H9 (cell line): ENCODE measurements around the gene IQGAP2. TPM values are rescaled to one million over a fixed set of nuclear protein-coding genes. Genes with fewer than 3 reads are reported as not detected.

Experiments used
- DNase-seq: peaks from one replicate; pipeline ENCODE4 v3.0.0-alpha.2; 2017
- H2AFZ ChIP-seq: one replicate; pipeline ENCODE4 v1.6.1; 2013; ENCODE audit warnings: mild to moderate bottlenecking, low read length, control low read depth, moderate library complexity
- H2AK5ac ChIP-seq: 2 replicates; pipeline ENCODE4 v1.6.1; 2013; ENCODE audit warnings: low read length, control low read depth, mixed read lengths; ENCODE audit not compliant: insufficient read length
- H2BK120ac ChIP-seq: one replicate; pipeline ENCODE4 v1.6.1; 2013; ENCODE audit warnings: low read depth, mild to moderate bottlenecking, low read length, control low read depth, inconsistent platforms; ENCODE audit not compliant: poor library complexity, severe bottlenecking
- H2BK12ac ChIP-seq: 2 replicates; pipeline ENCODE4 v1.6.1; 2013; ENCODE audit warnings: low read length, control low read depth, mixed read lengths, low read depth; ENCODE audit not compliant: insufficient read length
- H2BK15ac ChIP-seq: 2 replicates; pipeline ENCODE4 v1.6.1; 2013; ENCODE audit warnings: low read depth, low read length, control low read depth
- H2BK20ac ChIP-seq: one replicate; pipeline ENCODE4 v1.6.1; 2013; ENCODE audit warnings: low read depth, mild to moderate bottlenecking, low read length, control low read depth, inconsistent platforms; ENCODE audit not compliant: poor library complexity, severe bottlenecking
- H2BK5ac ChIP-seq: 2 replicates; pipeline ENCODE4 v1.6.1; 2013; ENCODE audit warnings: low read length, control low read depth, mixed read lengths; ENCODE audit not compliant: insufficient read length
- H3K14ac ChIP-seq: 2 replicates; pipeline ENCODE4 v1.6.1; 2013; ENCODE audit warnings: low read length, control low read depth; ENCODE audit not compliant: insufficient read depth
- H3K18ac ChIP-seq: 2 replicates; pipeline ENCODE4 v1.6.1; 2013; ENCODE audit warnings: low read depth, mild to moderate bottlenecking, mixed read lengths, low read length, control low read depth; ENCODE audit not compliant: insufficient read length
- H3K23ac ChIP-seq: 2 replicates; pipeline ENCODE4 v1.6.1; 2013; ENCODE audit warnings: low read length, control low read depth, mixed read lengths, low read depth; ENCODE audit not compliant: insufficient read length
- H3K23me2 ChIP-seq: 2 replicates; pipeline ENCODE4 v1.6.1; 2013; ENCODE audit warnings: low read depth, mild to moderate bottlenecking, mixed read lengths, low read length, control low read depth; ENCODE audit not compliant: insufficient read length, poor library complexity, severe bottlenecking
- H3K27ac ChIP-seq: 2 replicates; pipeline ENCODE4 v1.5.1; 2013; ENCODE audit warnings: low read length, control low read depth, mixed read lengths, low read depth; ENCODE audit not compliant: insufficient read length
- H3K27me3 ChIP-seq: 2 replicates; pipeline ENCODE4 v1.6.1; 2013; ENCODE audit warnings: low read length, control low read depth, inconsistent platforms; ENCODE audit not compliant: insufficient read depth
- H3K4ac ChIP-seq: 2 replicates; pipeline ENCODE4 v1.6.1; 2013; ENCODE audit warnings: low read depth, mild to moderate bottlenecking, control low read depth, inconsistent platforms, low read length, moderate library complexity
- H3K4me1 ChIP-seq: 2 replicates; pipeline ENCODE4 v1.6.1; 2013; ENCODE audit warnings: low read length, control low read depth, inconsistent platforms; ENCODE audit not compliant: insufficient read depth
- H3K4me2 ChIP-seq: 2 replicates; pipeline ENCODE4 v1.6.1; 2013; ENCODE audit warnings: low read length, control low read depth, mixed read lengths; ENCODE audit not compliant: insufficient read length, insufficient read depth
- H3K56ac ChIP-seq: 2 replicates; pipeline ENCODE4 v1.6.1; 2013; ENCODE audit warnings: low read depth, mild to moderate bottlenecking, mixed read lengths, low read length, control low read depth; ENCODE audit not compliant: insufficient read length
- H3K79me1 ChIP-seq: 2 replicates; pipeline ENCODE4 v1.6.1; 2013; ENCODE audit warnings: low read depth, mild to moderate bottlenecking, moderate library complexity, low read length, control low read depth, inconsistent platforms; ENCODE audit not compliant: insufficient read depth, poor library complexity, severe bottlenecking
- H3K79me2 ChIP-seq: 2 replicates; pipeline ENCODE4 v1.6.1; 2013; ENCODE audit warnings: low read length, control low read depth, inconsistent platforms; ENCODE audit not compliant: insufficient read depth
- H3K9ac ChIP-seq: 2 replicates; pipeline ENCODE4 v1.6.1; 2013; ENCODE audit warnings: low read length, control low read depth, mixed read lengths; ENCODE audit not compliant: insufficient read length; ENCODE audit errors: extremely low read depth
- H3K9me3 ChIP-seq: one replicate; pipeline ENCODE4 v1.6.1; 2013; ENCODE audit warnings: low read depth, low read length, inconsistent platforms; ENCODE audit not compliant: control insufficient read depth
- H3T11ph ChIP-seq: one replicate; pipeline ENCODE4 v1.6.1; 2013; ENCODE audit warnings: mild to moderate bottlenecking, low read length, control low read depth, inconsistent platforms
- H4K20me1 ChIP-seq: one replicate; pipeline ENCODE4 v1.6.1; 2013; ENCODE audit not compliant: control insufficient read depth, insufficient read length, insufficient read depth
- H4K5ac ChIP-seq: 2 replicates; pipeline ENCODE4 v1.6.1; 2013; ENCODE audit warnings: low read depth, mild to moderate bottlenecking, mixed read lengths, low read length, control low read depth; ENCODE audit not compliant: insufficient read length
- H4K8ac ChIP-seq: replicated peaks from 2 replicates; pipeline ENCODE4 v1.6.1; 2013; ENCODE audit warnings: low read length, control low read depth, mixed read lengths, low read depth; ENCODE audit not compliant: insufficient read length
- H4K91ac ChIP-seq: 2 replicates; pipeline ENCODE4 v1.6.1; 2013; ENCODE audit warnings: low read depth, mild to moderate bottlenecking, moderate library complexity, mixed read lengths, low read length, control low read depth; ENCODE audit not compliant: insufficient read length
- H3K27ac Mint-ChIP-seq, 3 experiments: 2 replicates in 2 of 3; 3 replicates in 1 of 3; pipeline ENCODE4 v1.8.0; 2020 to 2021; ENCODE audit warnings: mixed read lengths in 3 of 3, mild to moderate bottlenecking in 1 of 3, moderate library complexity in 1 of 3
- H3K27me3 Mint-ChIP-seq: 2 replicates; pipeline ENCODE4 v1.8.0; 2021; ENCODE audit warnings: low read depth, mild to moderate bottlenecking, moderate library complexity, mixed read lengths
- H3K36me3 Mint-ChIP-seq, 3 experiments: 2 replicates in 2 of 3; 3 replicates in 1 of 3; pipeline ENCODE4 v1.8.0; 2020 to 2021; ENCODE audit warnings: low read depth in 3 of 3, mixed read lengths in 3 of 3; ENCODE audit not compliant: insufficient read depth in 1 of 3
- H3K4me1 Mint-ChIP-seq, 2 experiments: 2 replicates each; pipeline ENCODE4 v1.8.0; 2020; ENCODE audit warnings: mixed read lengths in 2 of 2
- H3K4me3 Mint-ChIP-seq, 2 experiments: 2 replicates in 1 of 2; 3 replicates in 1 of 2; pipeline ENCODE4 v1.8.0; 2020 to 2021; ENCODE audit warnings: mild to moderate bottlenecking in 2 of 2, mixed read lengths in 2 of 2, moderate library complexity in 1 of 2
- H3K9me3 Mint-ChIP-seq, 2 experiments: 2 replicates in 1 of 2; 3 replicates in 1 of 2; pipeline ENCODE4 v1.8.0; 2020; ENCODE audit warnings: mild to moderate bottlenecking in 2 of 2, mixed read lengths in 2 of 2, moderate library complexity in 1 of 2
- CTCF ChIP-seq: fragments of 200-600 bp; sonication (generic); conservative IDR thresholded peaks from 3 replicates; pipeline ENCODE4 v1.8.0; 2021; ENCODE audit warnings: antibody characterized with exemption, mild to moderate bottlenecking
- WGBS: extraction: QIAGEN DNeasy Blood & Tissue Kit; methylation state at CpG from one replicate; pipeline ENCODE4 v1.1.7; 2013; ENCODE audit warnings: missing lambda C conversion rate, low lambda C conversion rate, mixed read lengths; ENCODE audit not compliant: insufficient read length; ENCODE audit errors: extremely low coverage; 5-methylcytosine and 5-hydroxymethylcytosine counted together
- total RNA-seq: library from RNA; stranded (reverse); gene quantifications from 2 replicates; pipeline ENCODE4 v1.2.1, GENCODE V29; 2021

IQGAP2 gene
- total RNA-seq, 1 experiment from 2014 or later: 22.5 TPM

- Histone ChIP-seq H2AK5ac (no peak overlapping the region), H4K91ac (no peak overlapping the region)
- H3K4me3 Mint-ChIP-seq: no peak overlapping the region
Measured at GRCh38 chr5:76754668-76755078, 351.6 kb downstream of the IQGAP2 start.

More at GRCh38 chr5:76754668-76755078, 351.6 kb downstream of the IQGAP2 start:
- Histone ChIP-seq H2AFZ (no peak overlapping the region), H3K18ac (no peak overlapping the region), H3K4me2 (no peak overlapping the region), H2BK12ac (no peak overlapping the region), H4K20me1 (no peaks in the 10 kb centered on the region), H3K4ac (no peak overlapping the region), H4K8ac (no peak overlapping the region), H3K9me3 (no peaks in the 10 kb centered on the region), H3K23ac (no peak overlapping the region), H2BK5ac (no peak overlapping the region), H3K56ac (no peak overlapping the region), H3K4me1 (no peaks in the 10 kb centered on the region), H2BK15ac (no peak overlapping the region), H3K14ac (no peak overlapping the region; the same call in 1 of the 2 replicates), H3K79me2 (no peaks in the 10 kb centered on the region), H3K79me1 (no peaks in the 10 kb centered on the region), H3T11ph (no peak overlapping the region), H2BK120ac (no peak overlapping the region), H2BK20ac (no peak overlapping the region), H3K27ac (no peak overlapping the region), H3K27me3 (no peaks in the 10 kb centered on the region), H3K23me2 (no peaks in the 10 kb centered on the region), H4K5ac (no peak overlapping the region), H3K9ac (no peak overlapping the region)
- WGBS: no CpG with 5 or more reads among the region's 3 CpGs
- no peak for DNase-seq
- H3K9me3 Mint-ChIP-seq: no peaks in the 10 kb centered on the region
- no peaks in the 10 kb centered on the region for H3K4me1 Mint-ChIP-seq
- H3K27me3 Mint-ChIP-seq: no peaks in the 10 kb centered on the region; the same call in 1 of the 2 replicates
- no peak overlapping the region for H3K27ac Mint-ChIP-seq
- no peaks in the 10 kb centered on the region for H3K36me3 Mint-ChIP-seq
- no peak for TF ChIP-seq CTCF
